Fibroblast of the aortic adventitia (primary cell): Measurements from ENCODE around the gene DSG2. TPM values are rescaled to one million over a fixed set of nuclear protein-coding genes. Genes with fewer than 3 reads are reported as not detected.

Source experiments
- DNase-seq: peaks from one replicate; pipeline ENCODE4 v3.0.0-alpha.2; 2010; ENCODE audit warnings: low read depth
- H3K4me3 ChIP-seq: 2 replicates; pipeline ENCODE4 v1.5.1; 2011; ENCODE audit warnings: low read depth, mild to moderate bottlenecking, control low read depth, low read length, moderate library complexity
- total RNA-seq: library from RNA; depleted of rRNA; stranded (reverse); fragments of >200 nt; gene quantifications from 2 replicates; pipeline ENCODE4 v1.2.3, GENCODE V29; 2012; ENCODE audit warnings: low replicate concordance
- TF ChIP-seq, protein P1 (sequence below): IDR thresholded peaks from 2 replicates; pipeline ENCODE4 v1.5.1; 2011; ENCODE audit warnings: mild to moderate bottlenecking, low read length, control low read depth, inconsistent platforms; ENCODE audit not compliant: insufficient read depth

DSG2 gene
- total RNA-seq, 1 donor: 4.2 TPM

DNA sequence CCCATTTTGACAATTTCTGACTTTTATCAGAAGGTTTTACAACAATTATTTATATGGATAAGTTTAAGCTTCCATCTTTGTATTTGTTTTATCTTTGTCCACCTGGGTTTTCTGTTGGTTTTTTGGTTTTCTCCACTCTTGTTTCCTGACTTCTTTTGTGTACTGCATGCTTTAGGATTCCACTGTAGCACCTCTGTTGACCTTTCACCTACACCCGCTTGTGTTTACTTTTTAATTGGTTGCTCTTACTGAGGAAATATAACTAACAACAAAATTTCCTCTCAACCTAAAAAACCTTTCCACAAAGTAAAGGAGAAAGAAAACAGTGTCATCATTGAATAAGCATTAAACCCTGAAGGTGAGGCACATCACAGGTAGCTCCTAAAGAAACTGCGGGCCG is 53.9 kb downstream of the DSG2 start:
- TF ChIP-seq, protein P1, sequence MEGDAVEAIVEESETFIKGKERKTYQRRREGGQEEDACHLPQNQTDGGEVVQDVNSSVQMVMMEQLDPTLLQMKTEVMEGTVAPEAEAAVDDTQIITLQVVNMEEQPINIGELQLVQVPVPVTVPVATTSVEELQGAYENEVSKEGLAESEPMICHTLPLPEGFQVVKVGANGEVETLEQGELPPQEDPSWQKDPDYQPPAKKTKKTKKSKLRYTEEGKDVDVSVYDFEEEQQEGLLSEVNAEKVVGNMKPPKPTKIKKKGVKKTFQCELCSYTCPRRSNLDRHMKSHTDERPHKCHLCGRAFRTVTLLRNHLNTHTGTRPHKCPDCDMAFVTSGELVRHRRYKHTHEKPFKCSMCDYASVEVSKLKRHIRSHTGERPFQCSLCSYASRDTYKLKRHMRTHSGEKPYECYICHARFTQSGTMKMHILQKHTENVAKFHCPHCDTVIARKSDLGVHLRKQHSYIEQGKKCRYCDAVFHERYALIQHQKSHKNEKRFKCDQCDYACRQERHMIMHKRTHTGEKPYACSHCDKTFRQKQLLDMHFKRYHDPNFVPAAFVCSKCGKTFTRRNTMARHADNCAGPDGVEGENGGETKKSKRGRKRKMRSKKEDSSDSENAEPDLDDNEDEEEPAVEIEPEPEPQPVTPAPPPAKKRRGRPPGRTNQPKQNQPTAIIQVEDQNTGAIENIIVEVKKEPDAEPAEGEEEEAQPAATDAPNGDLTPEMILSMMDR: no peak
- no peak for DNase-seq
- no peak overlapping the region for H3K4me3 ChIP-seq

DNA sequence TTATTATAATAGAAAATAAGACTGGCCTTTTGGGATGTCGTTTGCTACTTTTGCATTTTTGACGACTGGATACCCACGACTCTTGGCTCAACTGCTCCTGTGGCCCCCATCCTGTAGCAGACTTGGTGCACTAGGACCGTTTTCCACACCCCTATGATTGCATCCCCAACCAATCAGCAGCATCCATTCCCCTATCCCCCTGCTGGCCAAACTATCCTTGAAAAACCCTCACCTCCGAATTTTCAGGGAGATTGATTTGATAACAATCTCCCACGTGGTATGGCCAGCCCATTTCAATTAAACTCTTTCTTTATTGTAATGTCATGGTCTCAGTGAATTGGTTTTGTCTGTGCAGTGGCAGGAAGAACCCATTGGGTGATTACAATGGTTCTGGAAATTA is 55.8 kb downstream of the DSG2 start:
- TF ChIP-seq, protein P1: peak; percentile 25
- no peak overlapping the region for H3K4me3 ChIP-seq
- DNase-seq: no peak

DNA sequence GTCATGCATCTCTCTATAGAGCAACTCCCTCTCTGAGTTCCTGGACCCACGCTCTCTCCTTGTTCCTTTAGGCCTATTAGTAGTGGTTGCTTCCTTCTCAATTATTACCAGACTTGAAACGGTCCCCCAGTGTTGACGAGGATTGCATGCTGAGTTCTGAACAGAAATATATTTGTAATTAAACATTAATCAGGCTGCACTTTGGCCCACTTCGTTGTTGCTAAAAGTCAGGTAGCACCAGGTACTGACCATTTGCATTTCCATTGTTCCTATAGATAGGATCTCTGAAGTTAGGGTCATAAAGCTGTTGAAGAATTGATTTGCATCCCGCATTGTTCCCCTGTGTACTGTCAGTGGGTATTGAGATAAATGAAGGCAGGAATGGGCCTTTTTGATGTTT is 56.8 kb downstream of the DSG2 start:
- no peak overlapping the region for H3K4me3 ChIP-seq
- DNase-seq: no peak
- TF ChIP-seq, protein P1: no peak

GRCh38 chr18:31555971-31556747 is 58.2 kb downstream of the DSG2 start:
- no peak overlapping the region for H3K4me3 ChIP-seq
- TF ChIP-seq, protein P1: peak; percentile 65
- DNase-seq: peak; percentile 84

- TF ChIP-seq, protein P1: no peak
- no peak for DNase-seq
- H3K4me3 ChIP-seq: no peak overlapping the region
Observed at GRCh38 chr18:31557446-31557845, 59.5 kb downstream of the DSG2 start.

DNA sequence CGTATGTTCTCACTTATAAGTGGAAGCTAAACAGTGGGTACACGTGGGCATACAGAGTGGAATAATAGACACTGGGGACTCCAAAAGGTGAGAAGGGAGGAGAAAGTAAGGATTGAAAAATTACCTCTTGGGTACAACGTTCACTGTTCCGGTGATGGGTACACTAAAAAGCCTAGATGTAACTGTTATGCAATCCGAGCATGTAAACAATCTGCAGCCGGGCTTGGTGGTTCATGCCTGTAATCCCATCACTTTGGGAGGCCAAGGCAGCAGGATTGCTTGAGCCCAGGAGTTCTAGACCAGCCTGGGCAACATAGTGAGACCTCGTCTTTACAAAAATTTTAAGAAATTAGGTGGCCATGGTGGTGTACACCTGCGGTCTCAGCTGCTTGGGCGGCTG is 60.6 kb downstream of the DSG2 start:
- H3K4me3 ChIP-seq: no peak overlapping the region
- DNase-seq: no peak
- TF ChIP-seq, protein P1: no peak

DNA sequence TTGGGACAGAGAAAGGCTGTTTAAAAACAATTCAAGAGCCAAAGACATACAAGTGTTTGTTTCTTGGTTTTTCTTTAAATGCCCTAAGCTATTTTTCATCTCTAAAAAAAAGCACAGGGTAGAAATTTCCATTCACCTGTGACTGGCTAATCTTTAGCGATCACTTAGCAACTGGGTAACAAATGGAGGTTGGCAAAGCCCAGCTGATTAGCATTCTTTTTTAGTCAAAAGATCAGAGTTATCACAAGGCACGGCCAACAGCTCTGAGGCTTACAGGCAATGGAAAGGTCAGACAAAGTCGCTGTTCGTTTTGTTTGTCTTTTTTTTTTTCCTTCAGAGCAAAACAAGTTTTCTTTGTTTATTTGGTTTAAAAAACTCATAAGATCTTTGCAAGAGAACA is 64.7 kb downstream of the DSG2 start:
- H3K4me3 ChIP-seq: no peak overlapping the region
- TF ChIP-seq, protein P1: no peak
- no peak for DNase-seq
